Progenitor cell of endocrine pancreas (in vitro differentiated cells): ENCODE data around the gene JAK2. TPM values are rescaled to one million over a fixed set of nuclear protein-coding genes. Genes with fewer than 3 reads are reported as not detected.
"Not testable (repeated sequence)": the region's sequence is repeated elsewhere in the genome, so short reads cannot be mapped to it uniquely, and the experiment has no call there.

Experiments used
- DNase-seq: peaks from one replicate; pipeline ENCODE4 v3.0.0; 2021; ENCODE audit warnings: low spot score; ENCODE audit not compliant: unreplicated experiment
- H3K27ac Mint-ChIP-seq: 2 replicates; pipeline ENCODE4 v1.8.0; 2021; ENCODE audit warnings: mild to moderate bottlenecking, moderate library complexity, mixed read lengths
- H3K27me3 Mint-ChIP-seq: 2 replicates; pipeline ENCODE4 v1.8.0; 2021; ENCODE audit warnings: mixed read lengths
- H3K36me3 Mint-ChIP-seq: 2 replicates; pipeline ENCODE4 v1.8.0; 2022; ENCODE audit warnings: mixed read lengths; ENCODE audit not compliant: insufficient read depth
- H3K4me1 Mint-ChIP-seq: 2 replicates; pipeline ENCODE4 v1.8.0; 2021; ENCODE audit warnings: low read depth, mixed read lengths
- H3K4me3 Mint-ChIP-seq: 2 replicates; pipeline ENCODE4 v1.8.0; 2021; ENCODE audit warnings: low read depth, mild to moderate bottlenecking, moderate library complexity, mixed read lengths
- H3K9me3 Mint-ChIP-seq: 2 replicates; pipeline ENCODE4 v1.8.0; 2021; ENCODE audit warnings: low read depth, mixed read lengths
- CTCF ChIP-seq: fragments of 200-600 bp; sonication (generic); IDR thresholded peaks from one replicate; pipeline ENCODE4 v1.5.0; 2021; ENCODE audit warnings: antibody characterized with exemption, mild to moderate bottlenecking; ENCODE audit not compliant: unreplicated experiment
- total RNA-seq: library from RNA; stranded (reverse); gene quantifications from 2 replicates; pipeline ENCODE4 v1.2.1, GENCODE V29; 2021

The JAK2 gene
- total RNA-seq, 1 donor from 2014 or later, result 5.1 TPM

GRCh38 chr9:5008202-5008601, 23.1 kb downstream of the JAK2 start:
- no peak for TF ChIP-seq CTCF
- no peak overlapping the region for H3K27ac Mint-ChIP-seq

GRCh38 chr9:5013374-5013773, 28.3 kb downstream of the JAK2 start:
- H3K4me1 Mint-ChIP-seq, result no peaks in the 10 kb centered on the region
- no peak for TF ChIP-seq CTCF
- peaks cover 3% of the 10 kb centered on the region for H3K36me3 Mint-ChIP-seq
- H3K9me3 Mint-ChIP-seq, result peaks cover 6% of the 10 kb centered on the region
- DNase-seq, result no peak
- no peak overlapping the region for H3K4me3 Mint-ChIP-seq
- H3K27me3 Mint-ChIP-seq, result no peaks in the 10 kb centered on the region
- no peak overlapping the region for H3K27ac Mint-ChIP-seq

More at GRCh38 chr9:5008202-5008601, 23.1 kb downstream of the JAK2 start:
- Mint-ChIP-seq H3K36me3 (peaks cover 14% of the 10 kb centered on the region), H3K27me3 (no peaks in the 10 kb centered on the region), H3K4me1 (no peaks in the 10 kb centered on the region), H3K9me3 (peaks cover 15% of the 10 kb centered on the region), H3K4me3 (no peak overlapping the region)
- no peak for DNase-seq

- no peaks in the 10 kb centered on the region for H3K4me1 Mint-ChIP-seq
- H3K4me3 Mint-ChIP-seq, result no peak overlapping the region
- H3K36me3 Mint-ChIP-seq, result peaks cover 6% of the 10 kb centered on the region
- no peak overlapping the region for H3K27ac Mint-ChIP-seq
- no peak for DNase-seq
- no peaks in the 10 kb centered on the region for H3K27me3 Mint-ChIP-seq
- peaks cover 17% of the 10 kb centered on the region for H3K9me3 Mint-ChIP-seq
- TF ChIP-seq CTCF, result no peak
These were observed 30.9 kb downstream of the JAK2 start for GRCh38 chr9:5015934-5016333.

- no peak for DNase-seq
- Mint-ChIP-seq H3K4me3 (no peak overlapping the region), H3K27me3 (no peaks in the 10 kb centered on the region), H3K9me3 (peaks cover 12% of the 10 kb centered on the region), H3K4me1 (no peaks in the 10 kb centered on the region), H3K36me3 (peaks cover 23% of the 10 kb centered on the region), H3K27ac (no peak overlapping the region)
- TF ChIP-seq CTCF, result no peak
These were observed 40.3 kb downstream of the JAK2 start for GRCh38 chr9:5025416-5025815.

- not testable (repeated sequence) for H3K27ac Mint-ChIP-seq, H3K27me3 Mint-ChIP-seq, H3K4me1 Mint-ChIP-seq, H3K4me3 Mint-ChIP-seq, DNase-seq
- peaks cover 15% of the 10 kb centered on the region for H3K9me3 Mint-ChIP-seq
- H3K36me3 Mint-ChIP-seq, result peaks cover 26% of the 10 kb centered on the region
These were observed 46.9 kb downstream of the JAK2 start for GRCh38 chr9:5031941-5032340.

- no peak for DNase-seq
- Mint-ChIP-seq H3K36me3 (peaks cover 11% of the 10 kb centered on the region), H3K4me3 (no peak overlapping the region), H3K27ac (no peak overlapping the region), H3K27me3 (no peaks in the 10 kb centered on the region), H3K9me3 (peaks cover 6% of the 10 kb centered on the region), H3K4me1 (no peaks in the 10 kb centered on the region)
- TF ChIP-seq CTCF, result no peak
These were observed 55.8 kb downstream of the JAK2 start for GRCh38 chr9:5040730-5041389.
